CD4-positive, alpha-beta T cell treated with Interleukin-2 at 100 ng/mL for 4 hours (primary cell): ENCODE results near the gene RSL24D1.
"Not testable (repeated sequence)": the region's sequence is repeated elsewhere in the genome, so short reads cannot be mapped to it uniquely, and the experiment has no call there.

Experiments
- DNase-seq: peaks from one replicate; pipeline ENCODE4 v3.0.0-alpha.2; 2020; ENCODE audit warnings: low spot score

The RSL24D1 gene

DNA sequence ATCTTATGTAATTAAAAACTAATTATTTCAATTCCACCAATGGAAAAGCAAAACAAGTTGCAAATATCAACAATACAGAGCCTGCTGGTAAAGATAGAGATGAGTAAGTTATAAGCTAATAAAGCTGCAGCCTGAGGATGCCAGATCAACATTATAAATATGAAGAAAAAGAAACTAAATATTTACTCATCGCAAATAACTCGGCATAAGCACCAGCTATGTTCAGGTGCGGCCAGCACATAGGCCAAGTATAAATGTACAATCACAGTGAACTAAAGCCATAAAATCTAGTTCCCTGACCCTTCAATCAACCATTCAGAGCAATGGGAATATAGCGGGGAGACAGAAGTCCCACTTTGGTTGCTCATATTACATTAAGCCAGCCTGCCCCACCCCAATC, 7.7 kb upstream of the RSL24D1 start:
- DNase-seq: no peak

DNA sequence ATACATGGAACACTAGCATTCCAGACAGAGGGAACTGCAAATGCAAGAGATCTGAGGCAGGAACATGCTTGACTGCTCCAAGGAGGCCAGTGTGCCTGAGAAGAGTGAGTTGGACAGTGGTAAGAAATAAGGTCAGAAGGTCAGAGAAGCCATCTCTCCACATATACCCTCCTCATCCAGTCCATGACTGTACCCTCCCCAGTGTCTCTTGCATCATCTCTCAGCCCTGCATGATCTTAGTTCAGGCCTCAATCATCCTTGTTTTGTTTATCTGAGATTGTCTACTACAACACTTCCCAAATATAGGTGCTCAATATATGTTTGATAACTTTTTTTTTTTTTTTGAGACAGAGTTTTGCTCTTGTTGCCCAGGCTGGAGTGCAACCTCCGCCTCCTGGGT, 5.5 kb upstream of the RSL24D1 start:
- DNase-seq: no peak

DNA sequence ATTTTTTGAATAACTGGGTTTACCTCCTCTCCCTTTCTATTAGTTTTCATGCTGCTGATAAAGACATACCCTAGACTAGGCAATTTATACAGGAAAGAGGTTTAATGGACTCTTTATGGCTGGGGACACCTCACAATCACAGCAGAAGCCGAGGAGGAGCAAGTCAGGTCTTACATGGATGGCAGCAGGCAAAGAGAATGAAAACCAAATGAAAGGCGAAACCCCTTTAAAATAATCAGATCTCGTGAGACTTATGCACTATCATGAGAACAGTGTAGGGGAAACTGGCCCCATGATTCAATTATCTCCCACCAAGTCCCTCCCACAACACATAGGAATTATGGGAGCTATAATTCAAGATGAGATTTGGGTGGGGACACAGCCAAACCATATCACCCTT, 2.0 kb upstream of the RSL24D1 start:
- DNase-seq: no peak

DNA sequence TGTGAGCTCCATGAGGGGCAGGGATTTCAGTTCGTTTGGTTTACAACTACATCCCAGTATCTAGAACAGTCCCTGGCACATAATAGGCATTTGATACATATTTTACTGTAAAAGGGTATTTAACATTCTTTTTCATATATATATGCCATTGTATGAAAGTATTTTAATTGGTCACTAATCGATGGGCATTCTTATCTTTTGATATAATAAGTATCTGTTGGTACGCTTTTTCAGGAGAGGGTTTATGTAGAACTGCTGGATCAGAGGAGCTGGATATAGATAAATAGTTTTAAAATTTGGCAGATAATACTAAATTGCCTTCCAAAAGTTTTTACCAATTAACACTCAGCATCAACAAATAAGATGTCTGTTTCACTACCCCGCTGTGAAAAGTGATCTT, 978 bp upstream of the RSL24D1 start:
- DNase-seq: no peak

DNA sequence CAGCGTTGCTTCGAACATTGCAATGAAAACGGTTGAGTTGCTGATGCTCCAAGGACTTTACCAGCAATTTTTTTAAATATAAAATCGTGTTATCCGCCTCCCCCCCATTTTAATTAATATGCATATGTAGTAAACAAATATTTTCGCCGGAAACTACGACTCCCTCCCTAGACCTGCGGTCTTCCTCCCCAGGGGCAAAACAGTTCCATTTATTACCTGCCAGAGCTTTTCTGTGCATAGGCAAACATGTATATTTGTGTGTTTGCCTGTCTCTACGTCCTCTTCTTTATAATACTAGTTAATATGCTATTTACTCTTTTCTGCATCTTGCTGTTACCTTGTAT, 593 bp upstream of the RSL24D1 start:
- DNase-seq: peak; percentile 36

DNA sequence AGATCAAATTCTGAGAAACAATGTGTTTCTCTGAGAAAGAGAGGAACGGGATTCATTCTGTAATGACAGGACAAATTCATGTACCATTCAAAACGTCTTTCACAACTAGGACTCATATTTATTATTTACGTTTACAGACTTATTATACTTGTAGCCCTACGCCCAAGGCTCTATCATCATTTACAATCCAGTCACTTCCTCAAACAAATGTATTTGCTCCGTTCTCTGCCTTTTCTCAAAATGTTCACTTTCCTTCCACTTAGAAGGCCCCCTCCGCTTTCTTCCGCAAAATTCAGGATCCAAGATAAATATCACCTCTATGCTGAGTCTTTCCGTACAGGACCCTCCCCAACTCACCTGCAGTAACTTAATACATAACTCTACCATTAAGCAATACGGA, 745 bp downstream of the RSL24D1 start:
- no peak for DNase-seq

DNA sequence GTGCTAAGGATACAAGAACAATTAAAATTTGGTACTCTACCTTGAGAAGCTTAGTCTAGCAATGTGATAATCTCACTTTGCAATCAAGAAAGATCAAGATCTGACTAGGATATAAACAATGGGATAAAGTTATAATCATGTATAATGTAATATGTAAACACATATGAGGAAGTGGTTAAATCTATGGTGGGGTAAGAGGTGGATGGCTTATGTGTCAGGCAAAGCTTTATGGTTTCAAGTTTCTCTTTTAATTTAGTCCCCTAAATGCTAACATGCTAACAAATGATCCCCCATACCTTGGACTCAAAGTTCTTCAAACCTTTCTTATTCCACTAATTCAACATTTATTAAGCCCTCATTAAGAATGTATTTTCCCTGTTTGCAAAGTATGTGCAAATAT, 2.5 kb downstream of the RSL24D1 start:
- no peak for DNase-seq

DNA sequence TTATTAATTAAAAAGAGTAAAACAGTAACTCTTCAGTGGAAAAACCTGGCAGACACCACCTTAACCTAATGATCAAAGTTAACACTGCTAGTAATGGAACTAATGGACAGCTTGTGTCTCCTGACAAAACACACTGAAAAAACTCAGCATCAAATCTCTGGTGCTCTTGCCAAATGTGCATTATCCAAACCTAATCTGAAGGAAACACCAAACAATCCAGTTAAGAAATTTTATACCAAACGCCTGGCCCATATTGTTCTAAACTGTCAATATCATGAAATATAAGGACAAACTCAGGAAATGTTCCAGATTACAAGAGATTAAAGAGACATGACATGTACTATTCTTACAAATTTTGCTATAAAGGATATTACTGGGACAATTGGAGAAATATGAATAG, 10.4 kb downstream of the RSL24D1 start:
- no peak for DNase-seq

DNA sequence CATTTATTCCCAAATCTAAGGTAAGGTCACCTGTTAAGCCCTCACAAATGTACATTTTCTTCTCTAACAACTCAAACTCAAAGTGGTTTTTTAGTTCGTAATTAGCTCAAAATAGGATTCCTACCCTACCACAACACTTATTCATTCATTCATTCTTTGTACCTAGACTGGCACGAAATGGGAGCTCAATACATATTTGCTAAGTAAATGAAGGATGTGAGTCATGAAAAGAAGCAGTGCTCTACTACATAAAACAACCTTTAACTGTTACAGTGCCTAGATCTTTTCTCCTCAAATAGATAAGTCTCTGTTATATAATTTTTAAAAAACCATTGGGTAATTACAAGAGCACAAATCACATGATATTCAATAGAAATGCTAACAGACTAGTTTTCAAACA, 13.1 kb downstream of the RSL24D1 start:
- DNase-seq: no peak

DNA sequence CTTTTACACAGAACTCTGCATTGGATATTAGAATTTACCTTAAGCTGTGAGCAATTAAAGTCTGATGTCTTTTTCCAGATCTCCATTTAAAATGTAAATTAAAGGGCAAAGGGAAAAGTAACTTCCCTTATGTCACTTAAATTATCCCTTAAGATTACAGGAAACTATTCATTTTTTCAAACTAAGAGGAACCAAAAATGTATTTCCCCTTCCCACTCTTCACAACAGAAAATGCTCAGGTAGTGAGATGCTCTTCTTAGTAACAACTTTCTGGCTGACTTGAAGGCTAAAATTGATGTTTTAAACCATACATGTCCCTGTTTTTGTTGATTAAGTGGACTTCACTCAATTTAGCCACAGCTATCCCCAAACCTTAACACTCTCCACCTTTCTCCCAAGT, 17.6 kb downstream of the RSL24D1 start:
- DNase-seq: no peak

DNA sequence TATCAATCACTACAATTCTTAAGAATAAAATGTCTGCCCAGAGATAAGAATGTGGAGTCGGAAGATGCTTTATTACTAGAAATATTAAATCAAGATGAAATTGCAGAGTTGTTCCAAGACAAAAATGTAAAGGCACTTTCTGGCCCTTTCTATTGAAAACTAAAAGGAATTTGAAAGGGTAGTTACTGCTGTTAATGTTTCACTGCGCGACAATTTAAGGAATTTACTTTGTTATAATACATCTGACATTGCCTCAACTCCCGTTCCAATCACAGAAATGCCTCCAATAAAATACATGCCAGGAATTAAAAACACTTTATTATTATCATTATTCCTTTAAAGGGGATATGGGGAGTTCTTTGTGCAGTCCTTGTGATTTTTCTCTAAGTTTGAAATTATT, 26.4 kb downstream of the RSL24D1 start:
- DNase-seq: no peak

DNA sequence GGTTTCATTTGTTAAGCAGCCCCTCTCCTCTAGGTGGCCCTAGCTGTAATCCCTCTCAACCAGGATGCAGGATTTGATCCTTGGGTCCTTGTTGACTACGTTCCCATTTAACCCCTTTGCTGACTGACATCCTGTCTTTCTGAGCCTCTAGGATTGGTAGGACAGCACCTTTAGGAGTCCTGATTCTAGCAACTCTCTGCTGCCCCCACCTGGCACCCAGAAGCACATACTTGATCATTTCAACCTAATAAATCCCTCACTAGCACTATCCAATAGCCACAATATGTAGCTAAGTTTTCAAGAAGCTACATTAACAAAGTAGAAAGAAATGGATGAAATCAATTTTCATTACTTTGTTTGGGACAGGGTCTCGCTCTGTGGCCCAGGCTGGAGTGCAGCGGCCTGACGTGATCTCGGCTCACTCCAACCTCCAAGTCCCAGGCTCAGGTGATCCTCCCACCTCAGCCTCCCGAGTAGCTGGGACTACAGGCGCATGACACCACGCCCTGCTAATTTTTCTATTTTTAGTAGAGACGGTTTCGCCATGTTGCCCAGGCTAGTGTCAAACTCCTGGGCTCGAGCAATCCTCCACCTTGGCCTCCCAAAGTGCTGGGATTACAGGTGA, 28.3 kb downstream of the RSL24D1 start:
- peak; percentile 50 for DNase-seq

DNA sequence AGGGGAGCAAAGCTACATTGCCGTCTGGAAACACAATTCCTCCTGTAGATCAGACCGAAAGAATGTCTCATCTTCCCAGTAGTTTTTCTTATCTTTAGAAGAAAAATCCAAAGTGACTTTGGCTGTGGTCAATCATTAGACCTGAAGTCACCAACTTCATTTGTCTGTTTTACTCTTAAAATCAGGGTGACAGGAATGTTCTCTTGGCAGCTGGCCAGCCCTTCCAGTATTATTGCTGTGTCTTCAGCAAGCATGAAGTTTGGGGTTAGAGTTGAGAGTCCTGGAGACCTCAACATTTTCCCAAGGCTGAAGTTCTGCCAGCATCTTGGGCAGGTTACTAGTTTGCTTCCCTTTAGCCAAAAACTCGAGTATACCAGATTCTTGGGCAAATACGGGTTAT, 32.5 kb downstream of the RSL24D1 start:
- DNase-seq: no peak

DNA sequence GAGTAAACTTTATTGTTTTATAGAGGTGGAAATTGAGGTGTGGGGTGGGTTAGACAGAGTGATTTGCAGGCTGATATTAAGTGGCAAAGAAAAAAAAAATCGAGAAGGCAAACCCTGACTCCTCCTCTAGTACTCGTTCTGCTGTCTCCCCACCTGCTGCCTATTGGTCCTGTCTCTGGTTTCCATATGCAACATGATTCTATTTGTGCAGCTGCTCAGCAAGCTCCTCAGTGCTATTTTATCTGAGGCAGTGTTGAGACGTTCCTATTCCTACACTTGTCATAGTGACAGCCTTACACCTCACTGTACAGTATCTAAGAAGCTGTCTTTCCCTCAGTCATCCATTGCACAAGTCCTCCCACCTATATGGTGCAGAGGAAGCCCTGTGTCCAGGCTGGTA, 45.1 kb downstream of the RSL24D1 start:
- no peak for DNase-seq

DNA sequence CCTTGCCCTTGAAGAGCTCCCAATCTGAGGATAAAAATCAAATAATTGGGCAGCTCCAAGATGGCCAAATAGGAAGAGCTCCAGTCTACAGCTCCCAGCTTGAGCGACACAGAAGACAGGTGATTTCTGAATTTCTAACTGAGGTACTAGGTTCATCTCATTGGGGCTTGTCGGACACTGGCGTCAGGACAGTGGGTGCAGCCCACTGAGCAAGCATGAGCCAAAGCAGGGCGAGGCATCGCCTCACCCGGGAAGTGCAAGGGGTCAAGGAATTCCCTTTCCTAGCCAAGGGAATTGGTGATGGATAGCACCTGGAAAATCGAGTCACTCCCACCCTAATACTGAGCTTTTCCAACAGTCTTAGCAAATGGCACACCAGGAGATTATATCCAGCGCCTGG, 53.6 kb downstream of the RSL24D1 start:
- DNase-seq: not testable (repeated sequence)

DNA sequence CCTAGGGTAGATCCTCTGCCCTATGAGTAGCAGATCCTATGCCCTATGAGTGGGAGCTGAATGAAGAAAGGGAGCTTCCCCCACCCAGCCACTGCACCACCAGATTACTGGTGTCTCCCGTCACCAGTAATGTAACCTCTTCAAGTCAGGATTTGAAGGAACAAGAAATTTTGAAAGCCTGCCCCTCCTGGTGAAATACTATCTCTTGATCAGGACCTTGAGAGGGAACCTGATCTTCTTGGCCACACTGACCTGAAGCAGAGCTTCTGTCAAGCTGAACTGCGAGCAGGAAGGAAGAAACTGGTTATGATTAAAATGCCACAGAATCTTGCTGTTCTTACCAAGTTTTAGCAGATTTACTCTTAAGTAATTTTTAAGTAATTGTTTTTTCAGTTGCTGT, 62.8 kb downstream of the RSL24D1 start:
- DNase-seq: no peak

DNA sequence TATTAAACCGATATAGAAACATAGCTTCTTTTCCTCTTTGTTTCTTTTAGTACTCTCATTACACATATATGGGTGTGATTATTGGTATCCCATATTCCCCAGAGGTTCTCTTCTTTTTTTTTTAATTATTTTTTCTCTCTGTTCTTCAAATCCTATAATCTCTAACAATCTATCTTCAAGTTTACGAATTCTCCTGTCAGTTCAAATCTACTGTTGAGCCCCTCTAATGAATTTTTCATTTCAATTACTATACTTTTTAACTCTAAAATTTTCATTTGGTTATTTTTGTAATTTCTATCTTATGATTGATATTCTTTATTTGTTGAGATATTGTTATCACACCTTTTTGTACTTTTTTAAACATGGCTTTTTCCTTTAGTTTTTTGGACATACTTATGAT, 64.1 kb downstream of the RSL24D1 start:
- no peak for DNase-seq
